Measurements from ENCODE around the gene ADTRP. TPM values are rescaled to one million over a fixed set of nuclear protein-coding genes. Genes with fewer than 3 reads are reported as not detected.

Gene ADTRP
- total RNA-seq, 4 donors from 2014 or later: 119 to 199 (median 181) TPM

DNA sequence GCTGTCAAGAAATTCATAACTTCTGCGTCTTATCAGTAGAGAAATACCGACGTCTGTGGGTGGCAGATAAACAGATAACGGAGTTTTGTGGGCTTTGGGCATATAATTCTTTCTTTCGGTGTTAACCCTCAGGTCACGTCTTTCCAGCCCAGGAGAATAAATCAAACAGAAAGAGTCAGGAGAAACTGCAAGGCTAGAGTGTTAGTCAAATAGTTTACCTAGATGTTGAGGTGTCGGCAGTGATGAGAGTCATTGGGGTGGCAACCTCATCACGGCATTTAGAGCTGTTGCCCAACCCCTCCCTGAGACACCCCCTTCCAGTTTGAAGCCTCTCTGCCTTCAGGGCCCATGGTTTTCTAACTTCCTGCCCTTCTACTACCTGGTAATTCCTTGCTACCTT, 49.5 kb downstream of the ADTRP start:
- Histone ChIP-seq H3K36me3 (no peaks in the 10 kb centered on the region), H3K4me1 (peaks cover 0 to 16% (median 8%) of the 10 kb centered on the region in 4 donors), H3K27ac (no peak overlapping the region), H3K4me3 (no peak overlapping the region), H3K27me3 (no peaks in the 10 kb centered on the region), H3K9me3 (no peaks in the 10 kb centered on the region)
- 85 to 90% methylated on average over 7 to 8 of the region's 8 CpGs for WGBS, 2 donors (ENCODE audit: low coverage in 1 of 2)
- in situ Hi-C loops (cut with MboI; ENCODE audit: low pct_ligation_motif_present in 1 of 4, low pct_unique_long_range_greater_than_20kb in 1 of 4, low sequenced_read_pairs in 3 of 4) (no loop called here), intact Hi-C loops (cut with DNase I; ENCODE audit: low total_unique reads) (no loop called here)
- no peak for DNase-seq
- TF ChIP-seq EP300 (IDR thresholded peaks at IDR 0.05; ENCODE audit: low read depth) (no peak), POLR2AphosphoS5 (IDR thresholded peaks at IDR 0.05) (no peak), CTCF (IDR thresholded peaks at IDR 0.05) (no peak), POLR2A (IDR thresholded peaks at IDR 0.05) (no peak)

- Histone ChIP-seq H3K9me3 (no peaks in the 10 kb centered on the region), H3K27ac (no peak overlapping the region), H3K36me3 (no peaks in the 10 kb centered on the region), H3K4me1 (peaks cover 0 to 16% (median 8%) of the 10 kb centered on the region in 4 donors), H3K4me3 (no peak overlapping the region), H3K27me3 (no peaks in the 10 kb centered on the region)
- in situ Hi-C loops (cut with MboI; ENCODE audit: low pct_ligation_motif_present in 1 of 4, low pct_unique_long_range_greater_than_20kb in 1 of 4, low sequenced_read_pairs in 3 of 4): no loop called here
- intact Hi-C loops (cut with DNase I; ENCODE audit: low total_unique reads): no loop called here
- no peak for DNase-seq
- WGBS, 2 donors (ENCODE audit: low coverage in 1 of 2): 80 to 89% methylated on average over 7 to 11 of the region's 11 CpGs
- TF ChIP-seq CTCF (IDR thresholded peaks at IDR 0.05): no peak
- TF ChIP-seq EP300 (IDR thresholded peaks at IDR 0.05; ENCODE audit: low read depth): no peak
- TF ChIP-seq POLR2AphosphoS5 (IDR thresholded peaks at IDR 0.05): no peak
- no peak for TF ChIP-seq POLR2A (IDR thresholded peaks at IDR 0.05)
Measured at GRCh38 chr6:11727998-11728961, 50.3 kb downstream of the ADTRP start.

GRCh38 chr6:11727346-11727997, 51.1 kb downstream of the ADTRP start:
- TF ChIP-seq EP300 (IDR thresholded peaks at IDR 0.05; ENCODE audit: low read depth) (no peak), POLR2AphosphoS5 (IDR thresholded peaks at IDR 0.05) (no peak), CTCF (IDR thresholded peaks at IDR 0.05) (no peak), POLR2A (IDR thresholded peaks at IDR 0.05) (no peak)
- H3K27me3 ChIP-seq: no peaks in the 10 kb centered on the region
- H3K36me3 ChIP-seq: no peaks in the 10 kb centered on the region
- DNase-seq: no peak
- intact Hi-C loops (cut with DNase I; ENCODE audit: low total_unique reads): no loop called here
- 58 to 59% methylated on average over 2 to 3 of the region's 3 CpGs for WGBS, 2 donors (ENCODE audit: low coverage in 1 of 2)
- no peak overlapping the region for H3K27ac ChIP-seq
- H3K4me1 ChIP-seq: peaks cover 0 to 16% (median 8%) of the 10 kb centered on the region in 4 donors
- H3K4me3 ChIP-seq: no peak overlapping the region
- no peaks in the 10 kb centered on the region for H3K9me3 ChIP-seq
- in situ Hi-C loops (cut with MboI; ENCODE audit: low pct_ligation_motif_present in 1 of 4, low pct_unique_long_range_greater_than_20kb in 1 of 4, low sequenced_read_pairs in 3 of 4): no loop called here

- intact Hi-C loops (cut with DNase I; ENCODE audit: low total_unique reads) (no loop called here), in situ Hi-C loops (cut with MboI; ENCODE audit: low pct_ligation_motif_present in 1 of 4, low pct_unique_long_range_greater_than_20kb in 1 of 4, low sequenced_read_pairs in 3 of 4) (loop anchor here in 1 of 4 donors (25.0 kb wide), 1 partner anchor 113 kb away; no protein-coding TSS in a partner anchor)
- no peaks in the 10 kb centered on the region for H3K9me3 ChIP-seq
Measured at GRCh38 chr6:11724286-11724685, 54.3 kb downstream of the ADTRP start.

More at GRCh38 chr6:11724286-11724685, 54.3 kb downstream of the ADTRP start:
- 93 to 96% methylated on average over 4 of the region's 4 CpGs for WGBS, 2 donors (ENCODE audit: low coverage in 1 of 2)
- Histone ChIP-seq H3K27me3 (no peaks in the 10 kb centered on the region), H3K4me1 (peaks cover 0 to 5% (median 0%) of the 10 kb centered on the region in 4 donors), H3K27ac (no peak overlapping the region), H3K4me3 (no peak overlapping the region), H3K36me3 (no peaks in the 10 kb centered on the region)
- TF ChIP-seq EP300 (IDR thresholded peaks at IDR 0.05; ENCODE audit: low read depth) (no peak), POLR2AphosphoS5 (IDR thresholded peaks at IDR 0.05) (no peak), POLR2A (IDR thresholded peaks at IDR 0.05) (no peak)
- no peak for DNase-seq
